GM21447 (cell line): ENCODE results near the gene DOCK6.

Source experiments
- ATAC-seq: cut with Tn5 transposase; IDR thresholded peaks from one replicate; pipeline ENCODE4 v1.9.1; 2021; ENCODE audit not compliant: unreplicated experiment

The DOCK6 gene

DNA sequence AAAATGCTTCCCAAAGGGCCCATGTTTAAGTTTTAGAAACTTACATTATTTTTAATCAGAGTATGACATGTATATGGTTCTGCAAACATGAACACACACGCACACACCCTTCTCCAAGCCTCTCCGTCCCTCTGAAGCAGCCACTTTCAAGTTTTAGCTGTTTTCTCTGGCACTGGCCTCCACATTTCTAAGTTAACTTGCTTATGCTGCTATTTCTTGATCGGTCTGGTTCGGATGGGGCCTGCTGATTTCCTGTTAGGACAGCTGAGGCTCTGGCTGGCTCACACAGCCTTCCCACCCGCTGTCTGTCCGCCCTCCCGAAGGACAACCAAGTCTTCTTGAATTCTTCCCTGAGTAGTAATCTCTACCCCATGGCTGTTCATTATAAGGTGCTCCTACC, 111.1 kb downstream of the DOCK6 start:
- no peak for ATAC-seq
